Astrocyte (in vitro differentiated cells and primary cell): ENCODE measurements around the gene FMOD. TPM values are rescaled to one million over a fixed set of nuclear protein-coding genes. Genes with fewer than 3 reads are reported as not detected.

ENCODE experiments used
- DNase-seq: peaks from one replicate; pipeline ENCODE4 v3.0.0-alpha.2; 2010; ENCODE audit warnings: low read depth
- FAIRE-seq: peaks from 2 replicates; lab custom pipeline; 2011; peaks lifted over from hg19 to GRCh38; lab: Jason Lieb, UNC
- H2AFZ ChIP-seq: 2 replicates; pipeline ENCODE4 v1.6.0; 2012; ENCODE audit warnings: low read depth, low read length, inconsistent platforms
- H3K27ac ChIP-seq: 2 replicates; pipeline ENCODE4 v1.5.1; 2011; ENCODE audit warnings: low read depth, low read length, inconsistent platforms
- H3K27me3 ChIP-seq: 2 replicates; pipeline ENCODE4 v1.6.0; 2011; ENCODE audit warnings: low read length, inconsistent platforms; ENCODE audit not compliant: insufficient read depth
- H3K36me3 ChIP-seq: 2 replicates; pipeline ENCODE4 v1.5.1; 2011; ENCODE audit warnings: low read length, inconsistent platforms; ENCODE audit not compliant: insufficient read depth
- H3K4me1 ChIP-seq: 2 replicates; pipeline ENCODE4 v1.5.1; 2011; ENCODE audit warnings: low read length, inconsistent platforms; ENCODE audit not compliant: insufficient read depth
- H3K4me2 ChIP-seq: 2 replicates; pipeline ENCODE4 v1.6.0; 2012; ENCODE audit warnings: low read length, inconsistent platforms
- H3K4me3 ChIP-seq: 2 replicates; pipeline ENCODE4 v1.5.1; 2011; ENCODE audit warnings: low read depth, mild to moderate bottlenecking, low read length, inconsistent platforms; ENCODE audit not compliant: insufficient read depth
- H3K79me2 ChIP-seq: 2 replicates; pipeline ENCODE4 v1.6.0; 2012; ENCODE audit warnings: mild to moderate bottlenecking, low read length, inconsistent platforms; ENCODE audit not compliant: insufficient read depth
- H3K9ac ChIP-seq: 2 replicates; pipeline ENCODE4 v1.6.0; 2012; ENCODE audit warnings: mild to moderate bottlenecking, low read length, inconsistent platforms
- H3K9me3 ChIP-seq: 2 replicates; pipeline ENCODE4 v1.5.1; 2012; ENCODE audit warnings: low read depth, mild to moderate bottlenecking, low read length, inconsistent platforms; ENCODE audit not compliant: insufficient read depth
- H4K20me1 ChIP-seq: 2 replicates; pipeline ENCODE4 v1.6.0; 2012; ENCODE audit warnings: low read length, inconsistent platforms; ENCODE audit not compliant: insufficient read depth
- H3K27ac Mint-ChIP-seq: one replicate; pipeline ENCODE4 v1.8.0; 2021; ENCODE audit warnings: mild to moderate bottlenecking, mixed read lengths; ENCODE audit not compliant: unreplicated experiment
- H3K27me3 Mint-ChIP-seq: one replicate; pipeline ENCODE4 v1.8.0; 2021; ENCODE audit warnings: low read depth, mixed read lengths; ENCODE audit not compliant: unreplicated experiment
- H3K36me3 Mint-ChIP-seq: one replicate; pipeline ENCODE4 v1.8.0; 2021; ENCODE audit warnings: low read depth, mixed read lengths; ENCODE audit not compliant: unreplicated experiment
- H3K4me1 Mint-ChIP-seq: one replicate; pipeline ENCODE4 v1.8.0; 2021; ENCODE audit warnings: low read depth, mixed read lengths; ENCODE audit not compliant: unreplicated experiment
- H3K4me3 Mint-ChIP-seq: one replicate; pipeline ENCODE4 v1.8.0; 2021; ENCODE audit warnings: mild to moderate bottlenecking, moderate library complexity, mixed read lengths; ENCODE audit not compliant: unreplicated experiment
- H3K9me3 Mint-ChIP-seq: one replicate; pipeline ENCODE4 v1.8.0; 2021; ENCODE audit warnings: mild to moderate bottlenecking, mixed read lengths; ENCODE audit not compliant: unreplicated experiment
- EZH2 ChIP-seq: IDR thresholded peaks from 2 replicates; pipeline ENCODE4 v1.6.1; 2012; ENCODE audit warnings: mild to moderate bottlenecking, low read length, inconsistent platforms; ENCODE audit not compliant: insufficient read depth
- total RNA-seq: library from RNA; stranded (reverse); gene quantifications from 2 replicates; pipeline ENCODE4 v1.2.1, GENCODE V29; 2021
- TF ChIP-seq, protein P1 (sequence below): IDR thresholded peaks from 2 replicates; pipeline ENCODE4 v1.5.1; 2011; ENCODE audit warnings: low read depth, mild to moderate bottlenecking, inconsistent platforms, low read length, moderate library complexity; ENCODE audit not compliant: insufficient read depth

Gene FMOD
- total RNA-seq, 1 donor from 2014 or later = not detected

DNA sequence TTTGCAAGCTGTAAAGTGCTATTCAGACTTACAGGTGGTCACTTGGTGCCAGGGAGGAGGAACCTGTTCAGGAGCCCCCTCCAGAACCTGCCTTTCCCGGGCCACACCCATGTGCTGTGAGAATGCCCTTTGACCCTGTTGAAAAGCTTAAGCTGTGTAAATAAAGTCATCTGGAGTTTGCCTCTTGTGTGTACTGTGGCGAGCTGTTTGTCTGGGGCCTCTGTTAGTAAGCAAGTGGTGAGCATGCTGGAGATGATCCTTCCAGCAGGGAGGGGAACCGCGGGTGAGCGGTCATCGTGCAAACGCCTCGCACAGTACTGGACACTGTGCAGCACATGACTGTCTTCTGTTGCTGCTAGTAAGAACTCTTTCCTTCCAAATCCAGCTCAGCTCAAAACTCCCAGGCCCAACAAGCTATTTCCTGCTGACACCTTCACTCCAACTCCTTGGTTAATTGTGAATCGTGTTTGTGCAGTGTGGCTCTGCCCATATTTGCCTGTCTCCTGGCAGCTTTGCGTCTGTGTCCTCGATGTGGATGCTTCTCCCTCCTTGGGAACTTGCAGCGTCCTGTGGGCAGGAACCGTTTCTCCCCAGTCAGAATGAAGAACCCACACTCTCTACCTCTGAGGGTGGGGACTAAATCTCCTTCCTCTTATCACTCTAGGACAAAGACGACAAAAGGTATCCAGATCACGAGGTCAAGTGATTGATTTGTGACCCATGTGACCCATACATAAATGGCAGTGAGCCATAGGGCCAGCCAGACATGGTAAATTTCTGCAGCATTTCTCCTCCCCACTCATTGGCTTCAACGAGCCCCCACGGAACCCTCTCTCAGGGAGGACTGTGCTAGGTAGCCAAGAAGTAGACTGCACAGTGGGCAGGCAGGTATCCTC, 59.5 kb downstream of the FMOD start:
- Histone ChIP-seq H3K4me1 (peaks cover 8% of the 10 kb centered on the region), H3K27ac (no peak overlapping the region), H3K79me2 (no peaks in the 10 kb centered on the region), H3K9ac (no peak overlapping the region), H3K36me3 (no peaks in the 10 kb centered on the region), H4K20me1 (no peaks in the 10 kb centered on the region), H2AFZ (no peak overlapping the region), H3K27me3 (peaks cover 5% of the 10 kb centered on the region), H3K9me3 (no peaks in the 10 kb centered on the region), H3K4me2 (no peak overlapping the region), H3K4me3 (no peak overlapping the region)
- DNase-seq = no peak
- Mint-ChIP-seq H3K27ac (no peak overlapping the region), H3K4me1 (peaks cover 5% of the 10 kb centered on the region), H3K27me3 (peaks cover 23% of the 10 kb centered on the region), H3K4me3 (no peak overlapping the region), H3K9me3 (no peaks in the 10 kb centered on the region), H3K36me3 (no peaks in the 10 kb centered on the region)
- no peak for FAIRE-seq
- TF ChIP-seq, protein P1, sequence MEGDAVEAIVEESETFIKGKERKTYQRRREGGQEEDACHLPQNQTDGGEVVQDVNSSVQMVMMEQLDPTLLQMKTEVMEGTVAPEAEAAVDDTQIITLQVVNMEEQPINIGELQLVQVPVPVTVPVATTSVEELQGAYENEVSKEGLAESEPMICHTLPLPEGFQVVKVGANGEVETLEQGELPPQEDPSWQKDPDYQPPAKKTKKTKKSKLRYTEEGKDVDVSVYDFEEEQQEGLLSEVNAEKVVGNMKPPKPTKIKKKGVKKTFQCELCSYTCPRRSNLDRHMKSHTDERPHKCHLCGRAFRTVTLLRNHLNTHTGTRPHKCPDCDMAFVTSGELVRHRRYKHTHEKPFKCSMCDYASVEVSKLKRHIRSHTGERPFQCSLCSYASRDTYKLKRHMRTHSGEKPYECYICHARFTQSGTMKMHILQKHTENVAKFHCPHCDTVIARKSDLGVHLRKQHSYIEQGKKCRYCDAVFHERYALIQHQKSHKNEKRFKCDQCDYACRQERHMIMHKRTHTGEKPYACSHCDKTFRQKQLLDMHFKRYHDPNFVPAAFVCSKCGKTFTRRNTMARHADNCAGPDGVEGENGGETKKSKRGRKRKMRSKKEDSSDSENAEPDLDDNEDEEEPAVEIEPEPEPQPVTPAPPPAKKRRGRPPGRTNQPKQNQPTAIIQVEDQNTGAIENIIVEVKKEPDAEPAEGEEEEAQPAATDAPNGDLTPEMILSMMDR = no peak
- no peak for TF ChIP-seq EZH2

Other genes starting within 250 kb of the FMOD start
- 2.2 and 5.7 TPM in 2 replicates for gene ADORA1, start 223.4 kb downstream of the FMOD start, total RNA-seq
- gene MYBPH, start 175.3 kb downstream of the FMOD start, total RNA-seq = not detected in 2 replicates
- gene CHI3L1, start 164.4 kb downstream of the FMOD start, total RNA-seq = 0.20 and 0.34 TPM in 2 replicates
- gene CHIT1, start 121.4 kb downstream of the FMOD start, total RNA-seq = not detected in 2 replicates
- 46.4 and 58.3 TPM in 2 replicates for gene BTG2, start 45.6 kb downstream of the FMOD start, total RNA-seq
- gene PRELP, start 124.7 kb upstream of the FMOD start, total RNA-seq = 0.07 TPM in 1 of 2 replicates, not detected in the other
- not detected in 2 replicates for gene OPTC, start 143.0 kb upstream of the FMOD start, total RNA-seq